ENCODE results near the gene SLC39A7. TPM values are rescaled to one million over a fixed set of nuclear protein-coding genes. Genes with fewer than 3 reads are reported as not detected.

The SLC39A7 gene
- total and polyA plus RNA-seq, 8 donors: 9.3 to 119 (median 61.2) TPM

- H3K36me3 ChIP-seq: peaks cover 38 to 54% (median 47%) of the 10 kb centered on the region in 4 donors
- peak overlapping the region in 1 of 4 donors; percentile 1 for H3K4me3 ChIP-seq
- H3K27ac ChIP-seq: peak overlapping the region; percentile 25 to 45 (median 39)
- intact Hi-C loops (cut with DNase I; ENCODE audit: low total_unique reads): no loop called here
- peak; percentile 76 to 85 for DNase-seq
- peak in 1 of 3 donors; percentile 74 for TF ChIP-seq POLR2AphosphoS5 (IDR thresholded peaks at IDR 0.05)
- peak in 5 of 7 experiments; percentile 31 to 67 (median 59) for TF ChIP-seq CTCF (IDR thresholded peaks at IDR 0.05)
- TF ChIP-seq EP300 (IDR thresholded peaks at IDR 0.05): no peak
- H3K4me1 ChIP-seq: peaks cover 46 to 57% (median 51%) of the 10 kb centered on the region in 4 donors
- no peaks in the 10 kb centered on the region for H3K9me3 ChIP-seq
- H3K27me3 ChIP-seq: peaks cover 0 to 10% (median 4%) of the 10 kb centered on the region in 3 donors
- 20 to 28% (median 23%) methylated on average over 12 of the region's 12 CpGs for WGBS, 5 donors
These were observed 3.1 kb upstream of the SLC39A7 start for GRCh38 chr6:33197431-33198048.

GRCh38 chr6:33198159-33198852, 2.4 kb upstream of the SLC39A7 start:
- peaks cover 0 to 3% (median 0%) of the 10 kb centered on the region in 3 donors for H3K27me3 ChIP-seq
- peaks cover 42 to 57% (median 54%) of the 10 kb centered on the region in 4 donors for H3K4me1 ChIP-seq
- no peaks in the 10 kb centered on the region for H3K9me3 ChIP-seq
- H3K27ac ChIP-seq: peak overlapping the region; percentile 25 to 45 (median 39)
- no peak for DNase-seq
- no peak for TF ChIP-seq POLR2A (IDR thresholded peaks at IDR 0.05)
- no peak for TF ChIP-seq CTCF (IDR thresholded peaks at IDR 0.05)
- TF ChIP-seq POLR2AphosphoS5 (IDR thresholded peaks at IDR 0.05): no peak
- TF ChIP-seq EP300 (IDR thresholded peaks at IDR 0.05): no peak
- peak overlapping the region in 1 of 4 donors; percentile 91 for H3K4me3 ChIP-seq
- 60 to 81% (median 70%) methylated on average over 6 of the region's 6 CpGs for WGBS, 5 donors
- intact Hi-C loops (cut with DNase I; ENCODE audit: low total_unique reads): no loop called here
- peaks cover 45 to 62% (median 54%) of the 10 kb centered on the region in 4 donors for H3K36me3 ChIP-seq

- peaks cover 44 to 60% (median 58%) of the 10 kb centered on the region in 4 donors for H3K4me1 ChIP-seq
- H3K4me3 ChIP-seq: peak overlapping the region; percentile 77 to 94 (median 86)
- TF ChIP-seq POLR2AphosphoS5 (IDR thresholded peaks at IDR 0.05) (no peak), EP300 (IDR thresholded peaks at IDR 0.05) (no peak), CTCF (IDR thresholded peaks at IDR 0.05) (no peak), POLR2A (IDR thresholded peaks at IDR 0.05) (no peak)
These were observed 1.7 kb upstream of the SLC39A7 start for GRCh38 chr6:33198853-33199436.

GRCh38 chr6:33199687-33200218, 914 bp upstream of the SLC39A7 start:
- H3K27ac ChIP-seq: peak overlapping the region; percentile 94 to 98 (median 97)
- H3K9me3 ChIP-seq: no peaks in the 10 kb centered on the region
- no peaks in the 10 kb centered on the region for H3K27me3 ChIP-seq
- H3K36me3 ChIP-seq: peaks cover 42 to 57% (median 52%) of the 10 kb centered on the region in 4 donors
- peak; percentile 75 to 89 for DNase-seq
- intact Hi-C loops (cut with DNase I; ENCODE audit: low total_unique reads): no loop called here
- TF ChIP-seq POLR2AphosphoS5 (IDR thresholded peaks at IDR 0.05) (no peak), EP300 (IDR thresholded peaks at IDR 0.05) (no peak), CTCF (IDR thresholded peaks at IDR 0.05) (no peak), POLR2A (IDR thresholded peaks at IDR 0.05) (no peak)
- WGBS, 5 donors: 1 to 2% (median 1%) methylated on average over 16 to 26 of the region's 26 CpGs
- H3K4me3 ChIP-seq: peak overlapping the region; percentile 77 to 94 (median 86)
- peaks cover 50 to 68% (median 66%) of the 10 kb centered on the region in 4 donors for H3K4me1 ChIP-seq

More at GRCh38 chr6:33198853-33199436, 1.7 kb upstream of the SLC39A7 start:
- intact Hi-C loops (cut with DNase I; ENCODE audit: low total_unique reads): no loop called here
- DNase-seq: no peak
- Histone ChIP-seq H3K36me3 (peaks cover 50 to 65% (median 60%) of the 10 kb centered on the region in 4 donors), H3K27me3 (no peaks in the 10 kb centered on the region), H3K27ac (peak overlapping the region; percentile 9 to 98 (median 97)), H3K9me3 (no peaks in the 10 kb centered on the region)
- WGBS, 5 donors: 16 to 39% (median 25%) methylated on average over 3 of the region's 3 CpGs

Data from stomach (tissue), 9 donors.